OCI-LY1 (cell line): ENCODE data around the gene KCNK7.

Experiments
- H2AFZ ChIP-seq: fragments of 200-600 bp; sonication (generic), shearing (Covaris generic); 2 replicates; pipeline ENCODE4 v1.6.0; 2014; ENCODE audit warnings: antibody characterized with exemption, mild to moderate bottlenecking, low read length
- H3F3A ChIP-seq: fragments of 200-600 bp; sonication (generic), shearing (Covaris generic); 2 replicates; pipeline ENCODE4 v1.6.0; 2014; ENCODE audit warnings: mild to moderate bottlenecking, antibody characterized with exemption, low read length, moderate library complexity; ENCODE audit not compliant: insufficient read depth
- H3K27ac ChIP-seq: fragments of 200-600 bp; sonication (generic); 2 replicates; pipeline ENCODE4 v1.5.1; 2014; ENCODE audit warnings: low read length, mixed run types, mild to moderate bottlenecking, low read depth; ENCODE audit not compliant: poor library complexity, severe bottlenecking
- H3K27me3 ChIP-seq: fragments of 200-600 bp; sonication (generic); 2 replicates; pipeline ENCODE4 v1.6.0; 2014; ENCODE audit warnings: antibody characterized with exemption, mild to moderate bottlenecking, low read length, moderate library complexity; ENCODE audit not compliant: insufficient read depth
- H3K36me3 ChIP-seq: fragments of 200-600 bp; sonication (generic); 2 replicates; pipeline ENCODE4 v1.6.1; 2014; ENCODE audit warnings: mild to moderate bottlenecking, antibody characterized with exemption, low read length, moderate library complexity, mixed read lengths; ENCODE audit not compliant: insufficient read depth
- H3K4me1 ChIP-seq: fragments of 200-600 bp; sonication (generic); 2 replicates; pipeline ENCODE4 v1.5.1; 2014; ENCODE audit warnings: mild to moderate bottlenecking, low read length, moderate library complexity; ENCODE audit not compliant: insufficient read depth, severe bottlenecking
- H3K4me2 ChIP-seq: fragments of 200-600 bp; sonication (generic), shearing (Covaris generic); 2 replicates; pipeline ENCODE4 v1.6.1; 2014; ENCODE audit warnings: low read length
- H3K4me3 ChIP-seq: fragments of 200-600 bp; sonication (generic); 2 replicates; pipeline ENCODE4 v1.5.1; 2014; ENCODE audit warnings: low read length, low read depth, mild to moderate bottlenecking, mixed read lengths; ENCODE audit not compliant: poor library complexity, severe bottlenecking
- H3K79me2 ChIP-seq: fragments of 200-600 bp; shearing (Covaris generic); 2 replicates; pipeline ENCODE4 v1.6.1; 2016; ENCODE audit warnings: mixed run types, low read length, mixed read lengths; ENCODE audit not compliant: insufficient read depth
- H3K9ac ChIP-seq: fragments of 200-600 bp; sonication (generic), shearing (Covaris generic); 2 replicates; pipeline ENCODE4 v1.6.1; 2014; ENCODE audit warnings: mild to moderate bottlenecking, low read length, mixed read lengths
- H3K9me2 ChIP-seq: fragments of 200-600 bp; sonication (generic), shearing (Covaris generic); 2 replicates; pipeline ENCODE4 v1.6.1; 2014; ENCODE audit warnings: low read depth, mild to moderate bottlenecking, low read length, mixed read lengths
- H3K9me3 ChIP-seq: fragments of 200-600 bp; shearing (Covaris generic); 2 replicates; pipeline ENCODE4 v1.6.1; 2014; ENCODE audit warnings: low read length, mixed read lengths
- H4K20me1 ChIP-seq: fragments of 200-600 bp; sonication (generic), shearing (Covaris generic); 2 replicates; pipeline ENCODE4 v1.6.0; 2016; ENCODE audit warnings: mild to moderate bottlenecking, low read length; ENCODE audit not compliant: insufficient read depth
- EZH2 ChIP-seq: fragments of 200-600 bp; sonication (generic), shearing (Covaris generic); IDR thresholded peaks from 2 replicates; pipeline ENCODE4 v1.8.0; 2017; ENCODE audit warnings: borderline replicate concordance, mixed run types, mild to moderate bottlenecking, antibody characterized with exemption, low read length, moderate library complexity, mixed read lengths
- TF ChIP-seq, protein P1 (sequence below): fragments of 200-600 bp; sonication (generic), shearing (Covaris generic); IDR thresholded peaks from 2 replicates; pipeline ENCODE4 v1.5.1; 2017; ENCODE audit warnings: mild to moderate bottlenecking, antibody characterized with exemption, low read length, moderate library complexity, mixed read lengths

KCNK7 gene

DNA sequence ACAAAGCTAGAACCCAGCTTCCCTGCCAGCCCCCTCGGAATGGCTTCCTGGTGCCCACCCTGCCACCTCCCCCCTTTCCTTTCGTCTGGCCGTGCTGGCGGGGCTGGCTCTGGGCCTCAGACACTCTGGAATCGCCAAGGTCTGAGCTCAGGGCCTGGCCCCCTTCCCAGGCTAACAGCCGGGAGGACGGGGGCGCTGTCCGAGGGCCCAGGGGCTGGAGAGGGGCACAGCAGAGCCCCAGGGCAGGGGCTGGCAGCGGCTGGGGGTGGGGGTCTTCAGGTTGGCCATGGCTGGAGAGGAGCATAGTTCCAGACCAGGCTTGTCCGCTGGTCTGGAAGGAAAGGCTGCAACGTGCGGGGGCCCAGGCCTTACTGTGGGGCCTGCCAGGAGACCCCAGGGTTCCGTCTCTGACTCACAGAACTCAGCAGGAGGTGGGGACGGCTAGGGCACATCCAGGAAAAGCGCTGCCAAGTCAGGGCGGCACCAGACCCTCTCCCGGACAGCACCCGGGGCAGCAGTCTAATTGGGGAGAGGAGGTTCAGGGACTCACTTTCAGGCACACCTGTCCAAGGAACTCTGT, 36.6 kb downstream of the KCNK7 start:
- H3K4me3 ChIP-seq = peak overlapping the region; percentile 39
- no peak overlapping the region for H2AFZ ChIP-seq
- H3K4me1 ChIP-seq = peaks cover 12% of the 10 kb centered on the region

DNA sequence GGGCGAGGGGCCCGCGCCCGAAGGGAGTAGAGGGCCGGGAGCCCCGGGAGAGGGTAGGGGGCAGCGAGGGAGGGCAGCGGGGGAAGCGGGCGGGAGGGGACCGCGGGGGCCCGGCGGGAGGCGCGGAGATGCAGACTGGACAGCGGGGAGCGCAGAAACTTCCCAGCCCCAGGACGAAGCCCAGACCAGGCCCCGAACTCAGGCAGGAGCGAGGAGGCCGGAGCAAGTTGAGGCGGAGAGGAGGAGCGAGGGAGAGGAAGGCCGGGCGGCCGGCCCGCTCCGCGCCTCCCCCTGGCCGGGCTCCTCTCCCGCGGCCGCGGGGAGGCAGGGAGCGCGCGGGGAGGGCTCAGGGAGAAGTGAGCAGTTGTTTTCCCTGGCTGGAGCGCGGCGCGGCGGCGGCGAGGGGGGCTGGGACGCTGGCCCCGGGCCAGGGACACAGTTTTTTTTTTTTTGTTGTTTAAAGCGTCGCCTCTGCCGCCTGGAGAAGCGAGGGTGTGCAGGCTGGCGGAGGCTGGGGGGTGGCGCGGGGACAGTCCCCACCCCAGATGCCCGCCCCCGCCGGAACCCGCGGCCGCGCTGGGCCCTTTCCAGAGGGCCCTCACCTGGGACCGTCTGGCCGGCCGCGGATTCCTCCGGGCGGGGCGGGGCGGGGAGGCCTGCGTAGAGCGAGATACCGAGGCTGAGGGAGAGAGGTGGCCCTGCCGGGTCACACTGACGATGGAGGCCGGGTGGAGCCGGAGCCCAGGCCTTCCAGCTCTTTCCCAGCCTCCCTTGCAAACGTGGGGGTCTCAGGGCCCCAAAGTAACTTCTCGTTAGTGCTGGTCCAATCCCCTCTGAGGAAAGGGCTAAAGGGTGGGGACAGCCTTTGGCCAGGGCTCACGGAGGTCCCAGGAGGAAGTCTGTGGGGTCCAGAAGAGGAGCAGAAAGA, 37.3 kb downstream of the KCNK7 start, which contains the start of gene LTBP3:
Gene LTBP3, minus strand, starts transcription at position 358 of the 928 bp plus-strand sequence. CDS start 400 bp downstream, outside the sequence.
- Histone ChIP-seq H3F3A (no peaks in the 10 kb centered on the region), H3K27me3 (peaks cover 12% of the 10 kb centered on the region; the same call in 1 of the 2 replicates), H3K79me2 (no peaks in the 10 kb centered on the region), H3K9me2 (no peaks in the 10 kb centered on the region), H3K9ac (peak within 1 kb of the TSS; percentile 13; the same call in 1 of the 2 replicates), H3K9me3 (no peaks in the 10 kb centered on the region), H3K4me1 (peaks cover 12% of the 10 kb centered on the region), H3K36me3 (no peaks in the 10 kb centered on the region), H2AFZ (no peak within 1 kb of the TSS), H3K4me2 (peak within 1 kb of the TSS; percentile 73), H3K4me3 (peak within 1 kb of the TSS; percentile 39), H3K27ac (no peak within 1 kb of the TSS), H4K20me1 (no peaks in the 10 kb centered on the region)
- TF ChIP-seq, protein P1, sequence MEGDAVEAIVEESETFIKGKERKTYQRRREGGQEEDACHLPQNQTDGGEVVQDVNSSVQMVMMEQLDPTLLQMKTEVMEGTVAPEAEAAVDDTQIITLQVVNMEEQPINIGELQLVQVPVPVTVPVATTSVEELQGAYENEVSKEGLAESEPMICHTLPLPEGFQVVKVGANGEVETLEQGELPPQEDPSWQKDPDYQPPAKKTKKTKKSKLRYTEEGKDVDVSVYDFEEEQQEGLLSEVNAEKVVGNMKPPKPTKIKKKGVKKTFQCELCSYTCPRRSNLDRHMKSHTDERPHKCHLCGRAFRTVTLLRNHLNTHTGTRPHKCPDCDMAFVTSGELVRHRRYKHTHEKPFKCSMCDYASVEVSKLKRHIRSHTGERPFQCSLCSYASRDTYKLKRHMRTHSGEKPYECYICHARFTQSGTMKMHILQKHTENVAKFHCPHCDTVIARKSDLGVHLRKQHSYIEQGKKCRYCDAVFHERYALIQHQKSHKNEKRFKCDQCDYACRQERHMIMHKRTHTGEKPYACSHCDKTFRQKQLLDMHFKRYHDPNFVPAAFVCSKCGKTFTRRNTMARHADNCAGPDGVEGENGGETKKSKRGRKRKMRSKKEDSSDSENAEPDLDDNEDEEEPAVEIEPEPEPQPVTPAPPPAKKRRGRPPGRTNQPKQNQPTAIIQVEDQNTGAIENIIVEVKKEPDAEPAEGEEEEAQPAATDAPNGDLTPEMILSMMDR = no peak
- no peak for TF ChIP-seq EZH2

More for the DNA sequence above, 36.6 kb downstream of the KCNK7 start:
- H3F3A ChIP-seq = no peaks in the 10 kb centered on the region
- peaks cover 13% of the 10 kb centered on the region; the same call in 1 of the 2 replicates for H3K27me3 ChIP-seq
- H3K9me3 ChIP-seq = no peaks in the 10 kb centered on the region
- no peak overlapping the region for H3K27ac ChIP-seq
- H3K4me2 ChIP-seq = peak overlapping the region; percentile 73
- no peak overlapping the region; the same call in 1 of the 2 replicates for H3K9ac ChIP-seq
- no peak for TF ChIP-seq EZH2
- TF ChIP-seq, protein P1 = no peak
- H3K9me2 ChIP-seq = no peaks in the 10 kb centered on the region
- H4K20me1 ChIP-seq = no peaks in the 10 kb centered on the region
- no peaks in the 10 kb centered on the region for H3K79me2 ChIP-seq
- no peaks in the 10 kb centered on the region for H3K36me3 ChIP-seq

DNA sequence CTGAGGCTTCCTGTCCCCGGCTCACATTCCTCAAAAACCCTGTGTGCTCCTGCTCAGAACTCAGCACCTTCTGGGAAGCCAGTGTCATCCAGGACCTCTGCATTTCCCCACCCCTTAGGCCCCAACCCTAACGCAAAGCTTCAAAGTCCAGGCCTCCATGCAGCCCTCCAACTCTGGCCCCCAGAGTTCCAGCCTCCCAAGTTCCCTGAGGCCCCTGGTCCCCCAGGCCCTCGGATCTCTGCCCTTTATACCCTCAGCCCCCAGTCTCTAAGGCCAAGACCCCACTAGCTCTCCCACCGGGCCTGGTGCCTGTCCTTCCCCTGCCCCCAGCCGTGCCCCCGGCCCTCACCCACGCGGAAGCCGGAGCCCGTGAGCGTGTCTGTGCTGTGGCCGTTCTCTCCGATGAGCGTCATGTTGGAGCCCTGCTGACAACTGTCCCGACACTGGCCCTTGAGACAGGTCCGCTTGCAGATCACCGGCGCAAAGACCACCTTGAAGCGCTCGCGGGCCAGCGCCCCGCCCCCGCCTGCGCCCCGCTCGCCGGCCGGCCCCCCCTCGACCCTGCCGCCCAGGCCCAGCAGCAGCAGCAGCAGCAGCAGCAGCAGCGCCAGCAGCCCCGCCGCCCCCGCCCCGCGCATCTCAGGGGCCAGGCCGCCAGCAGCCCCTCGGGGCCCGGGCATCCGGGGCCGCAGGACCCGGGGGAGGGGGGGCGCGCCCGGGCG, 38.2 kb downstream of the KCNK7 start:
- H3F3A ChIP-seq = no peaks in the 10 kb centered on the region
- H3K4me1 ChIP-seq = peaks cover 13% of the 10 kb centered on the region
- no peak overlapping the region for H3K9ac ChIP-seq
- no peak overlapping the region for H2AFZ ChIP-seq
- H3K9me3 ChIP-seq = no peaks in the 10 kb centered on the region
- peaks cover 11% of the 10 kb centered on the region; the same call in 1 of the 2 replicates for H3K27me3 ChIP-seq
- H3K27ac ChIP-seq = no peak overlapping the region
- peak overlapping the region; percentile 39 for H3K4me3 ChIP-seq
- H3K4me2 ChIP-seq = no peak overlapping the region
- no peaks in the 10 kb centered on the region for H4K20me1 ChIP-seq
- no peaks in the 10 kb centered on the region for H3K36me3 ChIP-seq
- TF ChIP-seq, protein P1 = no peak
- TF ChIP-seq EZH2 = no peak
- H3K9me2 ChIP-seq = no peaks in the 10 kb centered on the region
- no peaks in the 10 kb centered on the region for H3K79me2 ChIP-seq
